GM19193 (cell line): ENCODE measurements around the gene TPO.

ENCODE experiments used
- POLR2A ChIP-seq: IDR thresholded peaks from 4 replicates; pipeline ENCODE4 v1.6.1; 2011; ENCODE audit not compliant: insufficient read depth, insufficient read length; ENCODE audit errors: extremely low read depth

TPO gene

DNA sequence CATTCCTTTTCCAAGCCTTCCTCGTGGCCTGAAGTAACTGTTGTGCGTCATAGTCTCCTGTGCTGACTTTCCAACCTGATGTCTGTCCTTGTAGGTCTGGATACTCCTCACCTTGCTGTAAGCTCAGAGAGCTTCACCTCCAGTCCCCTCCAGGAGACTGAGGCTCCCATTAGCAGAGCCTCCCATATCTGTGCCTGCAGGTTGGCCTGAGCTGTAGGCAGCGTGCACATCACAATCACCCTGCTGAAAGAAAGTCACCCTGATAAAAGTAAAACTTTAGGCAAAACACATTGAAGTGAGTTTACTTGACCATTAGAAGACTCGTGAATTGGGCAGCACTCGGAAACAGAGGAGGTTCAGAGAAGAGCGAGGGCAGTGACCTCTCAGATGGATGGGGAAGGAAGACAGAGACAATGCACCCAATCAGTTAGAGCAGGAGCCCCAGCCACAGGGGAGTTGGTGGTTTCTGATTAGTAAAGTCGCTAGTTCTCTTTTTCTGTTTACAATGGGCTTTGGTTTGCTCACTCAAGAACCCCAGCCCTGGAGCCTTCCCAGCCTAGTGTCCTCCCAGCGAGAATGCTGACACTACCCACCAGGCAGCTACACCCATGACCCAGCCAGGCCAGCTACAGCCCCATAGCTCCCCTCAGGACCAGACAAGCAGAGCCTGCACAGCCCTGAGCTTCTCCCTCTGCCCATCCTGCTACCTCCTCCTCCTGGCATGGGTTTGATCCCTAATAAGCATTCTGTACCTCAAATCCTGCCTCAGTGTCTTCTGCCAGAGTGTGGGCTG lies 12.1 kb upstream of the TPO start:
- TF ChIP-seq POLR2A, result no peak

DNA sequence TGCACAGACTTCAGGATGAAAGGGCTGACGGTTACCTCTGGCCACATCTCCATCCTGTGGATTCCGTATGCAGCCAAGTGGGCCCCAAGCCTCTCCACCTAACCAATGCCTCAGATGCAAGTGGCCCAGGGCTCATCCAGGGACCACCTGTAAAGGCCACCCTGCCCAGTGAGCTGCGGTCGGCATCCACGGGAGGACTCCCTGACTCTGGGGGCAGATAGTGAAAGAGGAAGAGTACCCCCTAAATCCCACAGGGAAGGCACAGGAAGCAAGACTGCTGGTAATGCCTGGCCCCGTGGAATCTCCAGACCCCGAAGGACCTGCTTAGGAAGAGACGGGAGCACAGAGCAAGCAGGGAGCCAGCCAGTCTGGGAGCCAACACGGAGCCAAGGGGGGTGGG lies 11.2 kb upstream of the TPO start:
- TF ChIP-seq POLR2A, result no peak

DNA sequence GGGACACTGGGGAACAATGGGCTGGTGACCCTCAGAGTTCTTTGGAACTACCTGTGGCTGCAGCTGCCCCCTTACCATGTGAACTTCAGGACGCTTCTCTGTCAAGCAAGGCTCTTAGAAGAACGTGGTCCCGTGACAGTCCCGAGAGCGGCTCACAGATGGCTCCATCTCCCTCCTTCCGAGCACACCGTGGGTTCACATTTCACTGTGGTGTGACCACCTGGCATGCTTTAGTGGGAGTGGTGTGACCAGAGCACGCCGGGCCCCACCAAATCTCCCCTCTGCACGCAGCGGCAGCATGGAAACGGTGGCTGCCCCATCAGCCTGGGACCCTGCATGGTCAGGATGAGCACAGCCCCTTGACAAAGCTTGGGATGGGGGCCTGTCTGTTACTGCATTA lies 9.7 kb upstream of the TPO start:
- no peak for TF ChIP-seq POLR2A

DNA sequence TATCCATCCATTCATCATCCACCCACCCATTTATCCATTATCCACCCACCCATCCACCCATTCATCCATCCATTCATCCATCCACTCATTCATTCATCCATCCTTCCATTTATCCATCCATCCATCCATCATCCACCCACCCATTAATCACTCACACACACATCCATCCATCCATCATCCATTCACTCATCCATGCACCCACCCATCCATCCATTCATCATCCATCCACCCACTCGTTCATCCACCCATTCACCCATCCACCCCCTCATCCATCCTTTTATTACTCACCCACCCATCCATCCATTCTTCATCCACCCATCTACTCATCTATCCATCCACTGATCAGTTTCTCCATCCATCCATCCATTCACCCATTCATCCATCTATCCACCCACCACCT lies 8.1 kb upstream of the TPO start:
- TF ChIP-seq POLR2A, result no peak

DNA sequence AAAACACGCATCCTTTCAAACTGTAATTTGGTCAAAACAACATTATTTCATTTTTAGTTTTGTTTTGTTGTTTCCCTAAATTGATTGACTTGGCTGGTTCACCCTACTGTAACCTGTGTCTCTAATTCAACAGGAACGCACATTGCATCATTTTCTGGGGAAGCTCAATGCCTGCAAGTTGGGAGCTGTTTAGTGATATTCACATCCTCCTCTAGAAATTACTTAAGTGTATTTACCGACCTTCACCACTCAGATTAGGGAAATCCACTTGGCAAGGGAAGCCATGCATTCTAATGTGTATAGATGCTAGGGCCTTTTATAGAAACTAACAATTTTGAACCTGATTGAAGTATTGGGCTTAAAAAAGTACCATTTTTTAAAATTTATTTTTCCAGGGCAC lies 7.3 kb upstream of the TPO start:
- TF ChIP-seq POLR2A, result no peak

DNA sequence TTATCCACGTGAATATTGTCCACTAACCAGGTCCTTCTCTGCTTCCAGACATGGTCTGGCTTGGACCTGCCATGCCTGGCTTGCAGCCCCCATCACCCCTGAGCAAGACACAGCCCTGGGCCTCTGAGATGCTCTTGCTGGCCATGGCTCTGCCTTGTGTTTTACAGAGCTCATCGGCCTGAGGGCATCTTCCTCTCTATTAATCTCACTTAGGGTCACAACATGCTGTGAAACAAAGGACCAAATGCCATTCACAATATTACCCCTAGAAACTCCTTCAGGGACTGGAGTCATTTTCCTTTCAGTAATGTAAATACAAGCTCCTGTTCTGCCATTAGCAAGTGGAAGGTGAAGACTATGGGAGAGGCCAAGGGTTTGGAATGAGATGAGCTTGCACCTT lies 6.8 kb upstream of the TPO start:
- TF ChIP-seq POLR2A, result no peak

DNA sequence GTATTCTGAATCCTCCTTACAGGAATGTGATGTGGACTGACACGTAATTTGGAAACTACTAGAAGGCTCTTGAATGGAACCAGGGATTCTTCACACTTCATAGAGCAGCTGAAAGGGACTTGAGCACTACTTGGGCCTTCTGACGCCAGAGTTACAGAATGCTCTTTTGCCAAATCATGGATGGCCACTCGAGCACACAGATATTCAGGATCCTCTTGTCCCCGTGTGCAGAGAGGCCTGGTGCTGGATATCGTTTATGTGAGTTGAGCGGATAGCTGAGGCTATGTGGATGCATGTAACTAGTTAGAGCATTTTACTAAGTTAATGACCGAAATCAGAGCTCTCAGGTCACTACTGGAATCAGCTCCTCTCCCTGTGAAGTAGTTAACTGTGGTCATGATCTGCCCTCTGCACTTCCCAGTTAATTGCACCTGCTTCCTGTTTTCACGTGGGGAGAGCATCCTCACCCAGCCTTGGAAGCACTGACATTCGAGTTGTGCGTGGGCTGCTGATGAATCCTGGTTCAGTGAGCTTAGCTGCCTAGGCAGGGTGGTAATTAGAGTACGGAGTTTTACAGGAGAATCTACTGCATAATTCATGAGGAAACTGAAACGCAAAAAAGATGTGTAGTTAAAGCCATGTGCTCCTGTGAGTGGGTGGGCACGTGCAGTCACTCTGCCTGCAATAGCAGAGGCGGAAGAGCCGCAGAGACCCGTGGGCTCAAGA lies 5.2 kb upstream of the TPO start:
- TF ChIP-seq POLR2A, result no peak

DNA sequence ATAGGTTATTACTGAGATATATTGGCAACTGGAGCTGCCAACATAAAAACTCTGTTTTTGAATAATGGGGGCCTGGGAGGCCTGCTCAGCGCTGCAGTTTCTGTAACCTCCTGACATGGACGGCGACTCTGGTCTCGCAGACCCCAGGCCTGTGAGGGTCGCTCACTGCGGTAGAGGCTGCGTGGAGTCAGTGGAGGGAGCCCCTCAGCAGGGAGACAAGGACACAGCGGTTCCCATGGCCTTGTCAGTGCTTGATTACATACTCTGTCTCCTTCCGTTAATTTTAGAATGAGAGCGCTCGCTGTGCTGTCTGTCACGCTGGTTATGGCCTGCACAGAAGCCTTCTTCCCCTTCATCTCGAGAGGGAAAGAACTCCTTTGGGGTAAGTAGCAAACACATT lies 858 bp downstream of the TPO start:
- no peak for TF ChIP-seq POLR2A

DNA sequence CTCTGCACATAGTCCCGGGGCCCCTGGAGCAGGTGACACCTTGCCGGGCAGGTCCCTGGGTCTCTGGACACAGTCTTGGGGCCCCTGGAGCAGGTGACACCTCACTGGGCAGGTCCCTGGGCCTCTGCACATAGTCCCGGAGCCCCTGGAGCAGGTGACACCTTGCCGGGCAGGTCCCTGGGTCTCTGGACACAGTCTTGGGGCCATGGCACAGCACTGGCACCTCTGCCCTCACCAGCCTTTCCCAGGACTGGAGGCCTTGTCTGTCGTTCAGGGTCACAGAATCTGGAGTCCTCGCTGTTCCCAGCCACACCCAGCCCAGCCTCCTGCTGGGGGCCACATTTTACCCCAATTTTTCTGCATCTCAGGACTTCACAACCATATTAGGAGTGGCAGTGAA lies 2.2 kb downstream of the TPO start:
- no peak for TF ChIP-seq POLR2A

DNA sequence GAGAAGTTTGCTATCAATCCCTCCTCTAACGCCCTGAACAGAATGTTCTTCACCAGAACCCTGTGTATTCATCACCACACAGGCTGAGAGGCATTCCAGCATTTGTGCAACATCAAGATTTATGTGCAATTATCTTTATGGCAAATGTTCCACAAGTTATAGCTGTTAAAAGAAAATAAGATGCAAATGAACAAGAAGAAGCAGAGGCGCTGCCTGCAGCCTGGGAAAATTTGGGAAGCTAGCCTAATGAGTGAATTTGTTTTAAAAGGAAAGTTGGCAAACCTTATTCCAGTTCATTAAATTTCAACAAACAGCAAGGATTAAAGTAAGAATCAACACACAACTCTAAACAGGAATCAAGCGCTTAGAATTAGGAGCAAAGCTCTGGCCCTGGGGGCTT lies 5.3 kb downstream of the TPO start:
- no peak for TF ChIP-seq POLR2A

DNA sequence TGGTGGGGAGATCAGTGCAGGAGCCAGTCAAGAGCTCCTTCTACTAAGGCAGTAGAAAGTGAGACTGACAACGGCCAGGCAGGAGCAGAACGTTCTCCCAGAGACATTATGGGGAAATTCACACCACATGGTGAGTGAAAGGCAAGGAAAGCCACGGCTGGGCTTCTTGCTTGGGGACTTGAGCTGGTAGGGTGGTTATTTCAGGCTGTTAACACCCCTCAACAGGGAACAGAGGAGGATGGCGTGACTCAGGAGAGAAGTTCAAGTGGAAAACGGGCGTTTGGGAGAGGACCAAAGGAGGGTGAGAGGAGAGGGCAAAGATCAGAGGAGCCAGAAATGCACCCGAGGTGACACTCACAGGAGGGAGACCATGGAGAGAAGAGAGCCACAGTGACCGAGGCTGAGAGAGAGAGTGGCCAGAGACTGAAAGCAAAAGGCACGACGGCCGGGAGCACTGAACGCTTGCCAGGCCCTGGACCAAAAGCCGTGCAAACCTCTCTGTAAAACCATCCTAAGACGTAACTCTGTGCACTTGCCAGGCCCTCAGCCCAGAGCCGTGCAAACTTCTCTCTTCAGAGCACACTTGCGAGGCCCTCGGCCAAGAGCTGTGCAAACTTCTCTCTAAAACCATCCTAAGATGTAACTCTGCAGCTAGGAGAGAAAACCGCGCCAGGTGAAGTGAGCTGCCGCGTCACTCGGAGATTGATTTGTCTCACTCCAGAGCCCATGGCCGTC lies 7.7 kb downstream of the TPO start:
- no peak for TF ChIP-seq POLR2A

DNA sequence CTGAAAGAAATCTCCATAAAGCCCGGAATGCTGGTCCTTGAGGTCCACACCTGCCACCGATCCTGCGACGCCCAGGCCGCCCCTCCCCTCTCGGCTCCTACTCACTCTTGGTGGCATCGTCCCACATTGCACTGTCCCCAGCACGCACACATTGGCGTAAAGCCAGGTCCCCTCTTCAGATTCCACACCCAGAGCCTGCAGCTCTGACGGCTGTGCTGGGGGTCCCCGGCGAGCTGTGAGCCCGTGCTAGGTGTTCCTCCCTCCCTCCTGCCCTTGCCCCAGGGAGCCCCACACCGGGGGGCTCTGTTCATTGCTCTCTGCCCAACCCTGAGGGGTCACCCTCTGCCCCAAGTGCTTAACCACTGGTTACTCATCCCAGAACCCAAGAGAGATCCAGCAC lies 8.5 kb downstream of the TPO start:
- TF ChIP-seq POLR2A, result no peak

DNA sequence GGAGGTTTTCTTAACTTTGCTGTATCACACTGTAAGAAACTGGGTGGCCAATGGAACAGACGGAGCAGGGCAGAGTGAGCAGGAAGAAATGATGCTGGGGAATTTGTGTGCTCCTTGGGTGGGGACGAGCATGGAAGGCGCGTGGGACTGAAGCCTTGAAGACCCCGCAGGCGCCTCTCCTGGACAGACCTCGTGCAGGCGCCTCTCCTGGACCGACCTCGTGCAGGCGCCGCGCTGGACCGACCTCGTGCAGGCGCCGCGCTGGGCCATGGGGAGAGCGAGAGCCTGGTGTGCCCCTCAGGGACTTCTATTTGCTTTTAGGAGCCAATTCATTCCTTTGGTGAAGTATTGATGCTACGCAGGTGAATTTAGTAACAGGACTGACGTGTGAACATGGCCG lies 8.9 kb downstream of the TPO start:
- TF ChIP-seq POLR2A, result no peak

DNA sequence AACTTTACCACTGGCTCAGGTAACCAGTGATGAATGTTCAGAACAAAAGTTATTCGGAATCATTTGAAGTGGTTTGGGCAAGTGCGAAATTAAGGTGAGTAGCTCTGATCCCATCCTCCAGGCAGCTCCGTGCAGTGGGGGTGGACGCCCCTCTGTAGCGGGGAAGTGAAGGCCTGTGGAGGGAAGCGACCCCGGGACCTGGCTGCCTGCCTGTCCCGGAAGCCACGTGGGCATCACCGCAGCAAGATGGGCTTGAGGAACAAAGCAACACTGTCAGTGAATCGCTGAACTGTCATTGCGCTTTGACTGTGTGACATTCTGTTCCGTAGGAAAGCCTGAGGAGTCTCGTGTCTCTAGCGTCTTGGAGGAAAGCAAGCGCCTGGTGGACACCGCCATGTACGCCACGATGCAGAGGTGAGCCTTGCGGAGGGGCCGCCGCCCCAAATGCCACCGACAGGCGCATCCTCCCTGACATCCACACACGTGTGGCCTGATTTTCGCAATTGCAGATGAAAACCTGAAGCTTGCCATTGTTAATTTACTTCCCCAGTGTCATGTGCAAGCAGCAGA lies 9.5 kb downstream of the TPO start:
- no peak for TF ChIP-seq POLR2A

DNA sequence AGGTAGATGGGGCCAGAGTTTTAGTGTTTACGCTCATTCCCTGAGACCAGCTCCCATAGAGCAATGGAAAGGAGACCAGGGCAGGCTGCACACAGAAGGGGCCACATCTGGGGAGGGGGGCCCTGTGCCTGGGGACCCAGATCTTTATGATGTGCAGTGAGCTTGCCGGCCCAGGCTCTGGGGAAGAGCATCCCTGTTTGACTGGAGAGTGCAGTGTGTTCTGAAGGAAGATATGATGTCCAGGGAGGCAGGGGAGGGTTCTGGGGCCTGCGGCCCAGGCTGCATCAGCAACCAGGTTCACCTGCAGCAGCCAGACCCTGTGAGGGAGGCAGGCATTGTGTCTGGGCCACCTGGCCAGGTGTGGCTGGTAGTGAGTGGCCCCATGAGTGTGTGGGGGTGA lies 13.8 kb downstream of the TPO start:
- no peak for TF ChIP-seq POLR2A
